Measurements from ENCODE around the gene CFAP47.

- no peak for TF ChIP-seq TSHZ2 (CRISPR knock-in tag; IDR thresholded peaks at IDR 0.05)
- TF ChIP-seq CREB5 (CRISPR knock-in tag; IDR thresholded peaks at IDR 0.05; ENCODE audit: low read depth), result no peak
- TF ChIP-seq SNAI2 (CRISPR knock-in tag; IDR thresholded peaks at IDR 0.05), result no peak
- no peak for TF ChIP-seq RARB (CRISPR knock-in tag; IDR thresholded peaks at IDR 0.05)
- TF ChIP-seq ZNF70 (CRISPR knock-in tag; IDR thresholded peaks at IDR 0.05), result no peak
- TF ChIP-seq ZNF565 (CRISPR knock-in tag; conservative IDR thresholded peaks at IDR 0.05; ENCODE audit: low read depth), result no peak
- TF ChIP-seq CSDC2 (CRISPR knock-in tag; IDR thresholded peaks at IDR 0.05), result no peak
- TF ChIP-seq TOX (CRISPR knock-in tag; IDR thresholded peaks at IDR 0.05; ENCODE audit: borderline replicate concordance), result no peak
- TF ChIP-seq ZFP30 (CRISPR knock-in tag; IDR thresholded peaks at IDR 0.05), result no peak
These were observed 488.3 kb downstream of the CFAP47 start for GRCh38 chrX:36407836-36408235.

Data from SK-N-SH treated with all-trans-retinoic acid at 6 μM for 48 hours (cell line).